ENCODE data around the gene MT2A. TPM values are rescaled to one million over a fixed set of nuclear protein-coding genes. Genes with fewer than 3 reads are reported as not detected.

Gene MT2A
- total RNA-seq, 1 experiment from 2014 or later, result 683 TPM

DNA sequence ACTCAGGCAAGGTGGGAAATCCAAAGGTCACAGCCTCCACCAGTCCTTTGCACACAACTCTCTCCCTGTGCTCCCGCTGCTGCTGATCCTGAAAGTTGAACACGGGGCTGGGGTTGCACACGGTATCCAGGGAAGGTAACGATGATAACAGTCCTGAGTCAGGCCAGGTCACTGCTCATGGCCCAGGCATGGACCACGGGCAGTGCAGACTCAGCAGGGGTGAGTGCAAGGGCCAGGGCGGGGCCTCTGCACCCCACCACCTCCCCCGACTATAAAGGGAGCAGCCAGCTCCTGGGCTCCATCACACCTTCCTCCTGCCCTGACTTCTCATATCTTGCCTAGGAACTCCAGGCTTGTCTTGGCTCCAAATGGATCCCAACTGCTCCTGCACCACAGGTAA lies 43.2 kb downstream of the MT2A start, which contains the start of gene MT1B:
TSS of gene MT1B (plus strand) at position 301 of the 400 bp plus-strand sequence. CDS start at position 369, 68 bp downstream.
- CTCF ChIA-PET, result no interaction called here
- BruUV-seq (replicated peaks), result no TSS peak
- H3K4me3 ChIP-seq (ENCODE audit: low read length), result no peak within 1 kb of the TSS
- TF ChIP-seq CTCF (conservative IDR thresholded peaks at IDR 0.05; ENCODE audit: low read depth, low read length) (no peak), EZH2 (IDR thresholded peaks at IDR 0.05; ENCODE audit: low read length, unreplicated experiment) (no peak), EZH2phosphoT487 (IDR thresholded peaks at IDR 0.05; ENCODE audit: borderline replicate concordance, low read length) (no peak)
- ATAC-seq (no peak), DNase-seq (no peak)
- POLR2A ChIA-PET (ENCODE audit: unreplicated experiment), result no interaction called here
- no peaks in the 10 kb centered on the region for H3K9me2 ChIP-seq (replicated peaks; ENCODE audit: low read length)
- H3K79me2 ChIP-seq (ENCODE audit: low read length), result no peaks in the 10 kb centered on the region
- H3K36me3 ChIP-seq (ENCODE audit: low read depth, low read length), result no peaks in the 10 kb centered on the region
- H3K27ac ChIP-seq (ENCODE audit: low read length), result no peak within 1 kb of the TSS
- H3F3A ChIP-seq (ENCODE audit: low read length, unreplicated experiment), result no peaks in the 10 kb centered on the region
- no peaks in the 10 kb centered on the region for H4K20me1 ChIP-seq (ENCODE audit: low read length)
- no peak within 1 kb of the TSS for H3K9ac ChIP-seq (ENCODE audit: low read length)
- H3K4me2 ChIP-seq (ENCODE audit: low read length), result no peak within 1 kb of the TSS
- no peaks in the 10 kb centered on the region for H3K9me3 ChIP-seq (ENCODE audit: low read length)
- peaks cover 15% of the 10 kb centered on the region for H3K4me1 ChIP-seq (ENCODE audit: insufficient read depth, low read length)
- H3K27me3 ChIP-seq (ENCODE audit: low read length), result no peaks in the 10 kb centered on the region
- intact Hi-C loops (cut with micrococcal nuclease), result loop anchor here (10.0 kb wide), 1 partner anchor 47 kb away; the partner anchor contains the start of gene MT2A
- H2AFZ ChIP-seq (ENCODE audit: low read length), result no peak within 1 kb of the TSS

GRCh38 chr16:56652600-56652999 lies 44.2 kb downstream of the MT2A start:
- no peaks in the 10 kb centered on the region for H3K27me3 ChIP-seq (ENCODE audit: low read length)
- H2AFZ ChIP-seq (ENCODE audit: low read length), result no peak overlapping the region
- TF ChIP-seq EZH2 (IDR thresholded peaks at IDR 0.05; ENCODE audit: low read length, unreplicated experiment), result no peak
- no peak for TF ChIP-seq CTCF (conservative IDR thresholded peaks at IDR 0.05; ENCODE audit: low read depth, low read length)
- no peak for TF ChIP-seq EZH2phosphoT487 (IDR thresholded peaks at IDR 0.05; ENCODE audit: borderline replicate concordance, low read length)
- no peak overlapping the region for H3K4me3 ChIP-seq (ENCODE audit: low read length)
- H3K9me2 ChIP-seq (replicated peaks; ENCODE audit: low read length), result no peaks in the 10 kb centered on the region
- no peak overlapping the region for H3K4me2 ChIP-seq (ENCODE audit: low read length)
- intact Hi-C loops (cut with micrococcal nuclease), result loop anchor here (10.0 kb wide), 1 partner anchor 48 kb away; the partner anchor contains the start of gene MT2A
- no peak for ATAC-seq
- no peaks in the 10 kb centered on the region for H3K36me3 ChIP-seq (ENCODE audit: low read depth, low read length)
- POLR2A ChIA-PET (ENCODE audit: unreplicated experiment), result no interaction called here
- no TSS peak for BruUV-seq (replicated peaks)
- H3K4me1 ChIP-seq (ENCODE audit: insufficient read depth, low read length), result peaks cover 18% of the 10 kb centered on the region
- DNase-seq, result no peak
- no peaks in the 10 kb centered on the region for H3K79me2 ChIP-seq (ENCODE audit: low read length)
- CTCF ChIA-PET, result no interaction called here
- H4K20me1 ChIP-seq (ENCODE audit: low read length), result no peaks in the 10 kb centered on the region
- H3F3A ChIP-seq (ENCODE audit: low read length, unreplicated experiment), result no peaks in the 10 kb centered on the region
- no peak overlapping the region for H3K27ac ChIP-seq (ENCODE audit: low read length)
- H3K9me3 ChIP-seq (ENCODE audit: low read length), result no peaks in the 10 kb centered on the region
- no peak overlapping the region for H3K9ac ChIP-seq (ENCODE audit: low read length)

DNA sequence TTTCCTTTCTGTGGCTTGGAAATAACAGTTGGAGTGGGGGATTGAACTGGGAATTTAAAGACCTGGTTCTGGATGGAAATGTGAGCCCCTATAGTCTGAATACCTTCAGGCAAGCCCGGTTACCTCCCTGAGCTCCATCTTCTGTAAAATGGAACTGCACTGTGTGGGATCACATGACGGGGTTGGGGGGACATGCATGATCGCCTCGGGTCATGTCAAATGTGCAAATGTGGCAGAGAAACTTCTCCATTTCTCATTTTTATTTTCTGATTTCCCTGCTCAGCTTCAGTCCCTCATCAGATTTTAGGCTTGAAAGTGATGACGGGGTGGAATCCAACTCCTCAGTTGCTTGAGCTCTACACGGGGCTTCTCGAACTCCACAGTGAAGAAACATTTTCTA lies 44.8 kb downstream of the MT2A start:
- Histone ChIP-seq H3K9me3 (ENCODE audit: low read length) (no peaks in the 10 kb centered on the region), H3F3A (ENCODE audit: low read length, unreplicated experiment) (no peaks in the 10 kb centered on the region), H3K9ac (ENCODE audit: low read length) (no peak overlapping the region), H3K4me2 (ENCODE audit: low read length) (no peak overlapping the region), H3K79me2 (ENCODE audit: low read length) (no peaks in the 10 kb centered on the region), H3K36me3 (ENCODE audit: low read depth, low read length) (no peaks in the 10 kb centered on the region), H3K4me3 (ENCODE audit: low read length) (no peak overlapping the region), H4K20me1 (ENCODE audit: low read length) (no peaks in the 10 kb centered on the region), H2AFZ (ENCODE audit: low read length) (no peak overlapping the region), H3K4me1 (ENCODE audit: insufficient read depth, low read length) (peaks cover 22% of the 10 kb centered on the region), H3K27me3 (ENCODE audit: low read length) (no peaks in the 10 kb centered on the region), H3K9me2 (replicated peaks; ENCODE audit: low read length) (no peaks in the 10 kb centered on the region), H3K27ac (ENCODE audit: low read length) (no peak overlapping the region)
- TF ChIP-seq CTCF (conservative IDR thresholded peaks at IDR 0.05; ENCODE audit: low read depth, low read length) (no peak), EZH2phosphoT487 (IDR thresholded peaks at IDR 0.05; ENCODE audit: borderline replicate concordance, low read length) (no peak), EZH2 (IDR thresholded peaks at IDR 0.05; ENCODE audit: low read length, unreplicated experiment) (no peak)
- ATAC-seq (no peak), DNase-seq (no peak)
- CTCF ChIA-PET, result no interaction called here
- POLR2A ChIA-PET (ENCODE audit: unreplicated experiment), result no interaction called here
- intact Hi-C loops (cut with micrococcal nuclease), result loop anchor here (10.0 kb wide), 1 partner anchor 48 kb away; the partner anchor contains the start of gene MT2A
- no TSS peak for BruUV-seq (replicated peaks)
